Right cardiac atrium (tissue), 5 donors: ENCODE data around the gene AFF2. TPM values are rescaled to one million over a fixed set of nuclear protein-coding genes. Genes with fewer than 3 reads are reported as not detected.

Source experiments
- ATAC-seq, 2 donors: fragments of 200-7000 bp; cut with Tn5 transposase; one replicate each; pipeline versions ENCODE4 v1.8.0 to v1.9.1; 2020; ENCODE audit warnings: moderate library complexity in 2 of 2, mild to moderate bottlenecking in 1 of 2
- DNase-seq, 3 donors: peaks; one replicate each; pipeline ENCODE4 v3.0.0-alpha.2; 2020
- H3K27ac ChIP-seq: one replicate; pipeline ENCODE4 v1.5.1; 2013; ENCODE audit warnings: mild to moderate bottlenecking, low read length, control low read depth, moderate library complexity
- H3K27me3 ChIP-seq: one replicate; pipeline ENCODE4 v1.6.1; 2013; ENCODE audit not compliant: control insufficient read depth, insufficient read depth
- H3K4me1 ChIP-seq: one replicate; pipeline ENCODE4 v1.6.1; 2013; ENCODE audit warnings: low read length; ENCODE audit not compliant: control insufficient read depth, insufficient read depth
- H3K4me3 ChIP-seq: one replicate; pipeline ENCODE4 v1.5.1; 2013; ENCODE audit warnings: low read length, control low read depth
- H3K9me3 ChIP-seq: one replicate; pipeline ENCODE4 v1.6.1; 2013; ENCODE audit warnings: low read length; ENCODE audit not compliant: control insufficient read depth
- WGBS: extraction: QIAGEN DNeasy Blood & Tissue Kit; methylation state at CpG from one replicate; pipeline ENCODE4 v1.1.7; 2013; 5-methylcytosine and 5-hydroxymethylcytosine counted together
- intact Hi-C, 4 donors: fragments of 100-400 bp; cut with DNase I; formaldehyde crosslinking; loops; one replicate each; pipeline versions ENCODE4 v1.11.0 to v1.14.0; 2022 to 2023
- polyA plus RNA-seq: library from polyadenylated mRNA; stranded (reverse); fragments of 200-250 nt; gene quantifications from one replicate; pipeline ENCODE4 v1.2.3, GENCODE V29; 2013
- total RNA-seq, 4 donors: library from RNA; stranded (reverse); fragmentation: NEBNext Ultra II Directional; extraction: Animal tissue kit (Norgen Biotek cat#: 25700); gene quantifications; one replicate each; pipeline ENCODE4 v1.2.1, GENCODE V29; 2021
- donor health status: healthy with polysubstance abuse.
- donor health status: DM: no; HTN: yes; CAD: no.
- donor health status: DM: no; HTN: no; CAD: no.
- donor health status: DM: no; HTN: yes; CAD: no; lungs with severe emphysema.
- donor health status: DM: yes; HTN: yes; CAD: no.

The AFF2 gene
- total and polyA plus RNA-seq, 5 donors, result 1.00 to 3.1 (median 2.3) TPM

DNA sequence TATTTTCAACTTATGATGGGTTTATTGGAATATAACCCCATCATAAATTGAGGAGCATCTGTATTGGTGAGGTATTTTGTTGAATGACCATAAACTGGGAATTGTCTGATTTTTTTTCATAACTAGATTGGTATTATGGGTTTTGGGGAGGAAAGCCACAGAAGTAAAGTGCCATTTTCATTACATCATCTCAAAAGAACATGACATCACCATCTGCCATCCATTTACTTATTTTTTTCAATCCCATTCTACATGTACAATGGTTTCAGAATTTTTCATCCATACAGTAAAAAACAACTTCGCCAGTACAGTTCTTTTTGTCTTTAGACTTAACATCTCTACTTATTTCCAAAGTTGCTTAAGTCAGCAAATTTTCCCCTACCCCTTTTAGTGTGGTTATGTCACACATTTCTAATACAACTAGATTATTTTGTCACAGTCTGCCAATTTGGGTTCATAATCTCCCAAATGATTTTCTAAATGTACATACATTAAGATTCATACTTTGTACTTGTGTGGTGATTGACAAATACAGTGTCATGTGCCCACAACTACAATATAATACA is 545.3 kb downstream of the AFF2 start:
- Histone ChIP-seq H3K4me3 (no peak overlapping the region), H3K27me3 (no peaks in the 10 kb centered on the region), H3K4me1 (no peaks in the 10 kb centered on the region), H3K9me3 (no peaks in the 10 kb centered on the region), H3K27ac (no peak overlapping the region)
- intact Hi-C loops, result no loop called here
- DNase-seq (no peak), ATAC-seq (no peak)
- 85% methylated on average over 1 of the region's 1 CpG for WGBS
